Astrocyte (in vitro differentiated cells and primary cell): Measurements from ENCODE around the gene CYP2F1. TPM values are rescaled to one million over a fixed set of nuclear protein-coding genes. Genes with fewer than 3 reads are reported as not detected.
A peak's percentile ranks its signal among the peaks of the same experiment; 100 is the strongest.
"Not testable (repeated sequence)": the region's sequence is repeated elsewhere in the genome, so short reads cannot be mapped to it uniquely, and the experiment has no call there.

ENCODE experiments used
- DNase-seq: peaks from one replicate; pipeline ENCODE4 v3.0.0-alpha.2; 2010; ENCODE audit warnings: low read depth
- FAIRE-seq: peaks from 2 replicates; lab custom pipeline; 2011; peaks lifted over from hg19 to GRCh38; lab: Jason Lieb, UNC
- H2AFZ ChIP-seq: 2 replicates; pipeline ENCODE4 v1.6.0; 2012; ENCODE audit warnings: low read depth, low read length, inconsistent platforms
- H3K27ac ChIP-seq: 2 replicates; pipeline ENCODE4 v1.5.1; 2011; ENCODE audit warnings: low read depth, low read length, inconsistent platforms
- H3K27me3 ChIP-seq: 2 replicates; pipeline ENCODE4 v1.6.0; 2011; ENCODE audit warnings: low read length, inconsistent platforms; ENCODE audit not compliant: insufficient read depth
- H3K36me3 ChIP-seq: 2 replicates; pipeline ENCODE4 v1.5.1; 2011; ENCODE audit warnings: low read length, inconsistent platforms; ENCODE audit not compliant: insufficient read depth
- H3K4me1 ChIP-seq: 2 replicates; pipeline ENCODE4 v1.5.1; 2011; ENCODE audit warnings: low read length, inconsistent platforms; ENCODE audit not compliant: insufficient read depth
- H3K4me2 ChIP-seq: 2 replicates; pipeline ENCODE4 v1.6.0; 2012; ENCODE audit warnings: low read length, inconsistent platforms
- H3K4me3 ChIP-seq: 2 replicates; pipeline ENCODE4 v1.5.1; 2011; ENCODE audit warnings: low read depth, mild to moderate bottlenecking, low read length, inconsistent platforms; ENCODE audit not compliant: insufficient read depth
- H3K79me2 ChIP-seq: 2 replicates; pipeline ENCODE4 v1.6.0; 2012; ENCODE audit warnings: mild to moderate bottlenecking, low read length, inconsistent platforms; ENCODE audit not compliant: insufficient read depth
- H3K9ac ChIP-seq: 2 replicates; pipeline ENCODE4 v1.6.0; 2012; ENCODE audit warnings: mild to moderate bottlenecking, low read length, inconsistent platforms
- H3K9me3 ChIP-seq: 2 replicates; pipeline ENCODE4 v1.5.1; 2012; ENCODE audit warnings: low read depth, mild to moderate bottlenecking, low read length, inconsistent platforms; ENCODE audit not compliant: insufficient read depth
- H4K20me1 ChIP-seq: 2 replicates; pipeline ENCODE4 v1.6.0; 2012; ENCODE audit warnings: low read length, inconsistent platforms; ENCODE audit not compliant: insufficient read depth
- H3K27ac Mint-ChIP-seq: one replicate; pipeline ENCODE4 v1.8.0; 2021; ENCODE audit warnings: mild to moderate bottlenecking, mixed read lengths; ENCODE audit not compliant: unreplicated experiment
- H3K27me3 Mint-ChIP-seq: one replicate; pipeline ENCODE4 v1.8.0; 2021; ENCODE audit warnings: low read depth, mixed read lengths; ENCODE audit not compliant: unreplicated experiment
- H3K36me3 Mint-ChIP-seq: one replicate; pipeline ENCODE4 v1.8.0; 2021; ENCODE audit warnings: low read depth, mixed read lengths; ENCODE audit not compliant: unreplicated experiment
- H3K4me1 Mint-ChIP-seq: one replicate; pipeline ENCODE4 v1.8.0; 2021; ENCODE audit warnings: low read depth, mixed read lengths; ENCODE audit not compliant: unreplicated experiment
- H3K4me3 Mint-ChIP-seq: one replicate; pipeline ENCODE4 v1.8.0; 2021; ENCODE audit warnings: mild to moderate bottlenecking, moderate library complexity, mixed read lengths; ENCODE audit not compliant: unreplicated experiment
- H3K9me3 Mint-ChIP-seq: one replicate; pipeline ENCODE4 v1.8.0; 2021; ENCODE audit warnings: mild to moderate bottlenecking, mixed read lengths; ENCODE audit not compliant: unreplicated experiment
- EZH2 ChIP-seq: IDR thresholded peaks from 2 replicates; pipeline ENCODE4 v1.6.1; 2012; ENCODE audit warnings: mild to moderate bottlenecking, low read length, inconsistent platforms; ENCODE audit not compliant: insufficient read depth
- total RNA-seq: library from RNA; stranded (reverse); gene quantifications from 2 replicates; pipeline ENCODE4 v1.2.1, GENCODE V29; 2021
- TF ChIP-seq, protein P1 (sequence below): IDR thresholded peaks from 2 replicates; pipeline ENCODE4 v1.5.1; 2011; ENCODE audit warnings: low read depth, mild to moderate bottlenecking, inconsistent platforms, low read length, moderate library complexity; ENCODE audit not compliant: insufficient read depth

The CYP2F1 gene
- total RNA-seq, 1 donor from 2014 or later: not detected

DNA sequence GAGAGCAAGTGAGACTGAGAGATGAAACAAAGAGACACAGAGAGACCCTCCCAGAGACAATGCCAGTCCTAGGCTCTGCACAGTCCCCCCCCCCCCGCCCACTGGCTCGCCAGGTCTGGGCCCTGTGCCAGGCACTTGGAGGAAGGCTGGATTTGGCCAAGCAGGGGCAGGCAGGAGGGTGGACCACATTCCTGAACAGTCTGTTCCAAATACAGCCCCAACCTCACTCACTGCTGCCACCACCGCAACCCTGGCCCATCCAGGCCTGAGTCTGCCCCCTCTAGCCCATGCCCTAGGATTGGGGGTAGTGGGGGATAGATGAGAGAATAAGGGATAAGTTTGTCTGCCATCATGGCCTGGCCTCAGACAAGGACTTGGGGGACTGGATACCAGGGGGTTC lies 19.0 kb downstream of the CYP2F1 start:
- FAIRE-seq (no peak), DNase-seq (no peak)
- H3K4me3 Mint-ChIP-seq: no peak overlapping the region
- peaks cover 10% of the 10 kb centered on the region for H3K9me3 Mint-ChIP-seq
- Histone ChIP-seq H3K4me1 (no peaks in the 10 kb centered on the region), H3K4me3 (no peak overlapping the region), H3K79me2 (no peaks in the 10 kb centered on the region), H3K27ac (no peak overlapping the region), H3K27me3 (peaks cover 3% of the 10 kb centered on the region), H4K20me1 (no peaks in the 10 kb centered on the region), H3K9ac (no peak overlapping the region), H3K4me2 (no peak overlapping the region), H3K36me3 (no peaks in the 10 kb centered on the region), H3K9me3 (no peaks in the 10 kb centered on the region), H2AFZ (no peak overlapping the region)
- H3K27ac Mint-ChIP-seq: no peak overlapping the region
- H3K4me1 Mint-ChIP-seq: no peaks in the 10 kb centered on the region
- H3K27me3 Mint-ChIP-seq: peaks cover 67% of the 10 kb centered on the region
- TF ChIP-seq, protein P1, sequence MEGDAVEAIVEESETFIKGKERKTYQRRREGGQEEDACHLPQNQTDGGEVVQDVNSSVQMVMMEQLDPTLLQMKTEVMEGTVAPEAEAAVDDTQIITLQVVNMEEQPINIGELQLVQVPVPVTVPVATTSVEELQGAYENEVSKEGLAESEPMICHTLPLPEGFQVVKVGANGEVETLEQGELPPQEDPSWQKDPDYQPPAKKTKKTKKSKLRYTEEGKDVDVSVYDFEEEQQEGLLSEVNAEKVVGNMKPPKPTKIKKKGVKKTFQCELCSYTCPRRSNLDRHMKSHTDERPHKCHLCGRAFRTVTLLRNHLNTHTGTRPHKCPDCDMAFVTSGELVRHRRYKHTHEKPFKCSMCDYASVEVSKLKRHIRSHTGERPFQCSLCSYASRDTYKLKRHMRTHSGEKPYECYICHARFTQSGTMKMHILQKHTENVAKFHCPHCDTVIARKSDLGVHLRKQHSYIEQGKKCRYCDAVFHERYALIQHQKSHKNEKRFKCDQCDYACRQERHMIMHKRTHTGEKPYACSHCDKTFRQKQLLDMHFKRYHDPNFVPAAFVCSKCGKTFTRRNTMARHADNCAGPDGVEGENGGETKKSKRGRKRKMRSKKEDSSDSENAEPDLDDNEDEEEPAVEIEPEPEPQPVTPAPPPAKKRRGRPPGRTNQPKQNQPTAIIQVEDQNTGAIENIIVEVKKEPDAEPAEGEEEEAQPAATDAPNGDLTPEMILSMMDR: no peak
- TF ChIP-seq EZH2: no peak
- peaks cover 3% of the 10 kb centered on the region for H3K36me3 Mint-ChIP-seq

DNA sequence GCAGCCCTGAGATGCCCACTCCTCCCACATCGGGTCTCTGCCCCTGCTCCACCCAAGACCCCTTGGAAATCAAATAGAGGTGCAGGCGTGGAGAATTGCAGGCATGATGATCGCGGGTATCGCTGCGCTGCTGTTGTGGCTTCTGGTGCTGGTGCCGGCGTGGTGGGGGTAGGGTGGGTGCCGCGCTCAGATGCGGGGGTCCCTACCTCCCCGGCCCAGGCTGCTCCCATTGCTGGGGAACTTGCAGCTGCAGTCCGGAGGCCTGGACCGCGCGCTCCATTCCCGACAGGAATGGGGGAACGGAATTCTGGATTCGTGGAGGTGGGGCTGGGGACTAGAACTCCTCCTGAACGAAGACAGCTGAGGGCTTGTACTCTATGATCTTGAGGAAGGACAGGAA lies 20.4 kb downstream of the CYP2F1 start:
- Histone ChIP-seq H3K36me3 (no peaks in the 10 kb centered on the region), H3K9me3 (no peaks in the 10 kb centered on the region), H3K4me1 (no peaks in the 10 kb centered on the region), H3K4me3 (no peak overlapping the region), H3K27ac (no peak overlapping the region), H2AFZ (no peak overlapping the region), H3K79me2 (no peaks in the 10 kb centered on the region), H4K20me1 (no peaks in the 10 kb centered on the region), H3K4me2 (no peak overlapping the region), H3K27me3 (peaks cover 3% of the 10 kb centered on the region), H3K9ac (no peak overlapping the region)
- Mint-ChIP-seq H3K36me3 (peaks cover 3% of the 10 kb centered on the region), H3K4me3 (no peak overlapping the region), H3K4me1 (no peaks in the 10 kb centered on the region), H3K27ac (no peak overlapping the region), H3K27me3 (peaks cover 61% of the 10 kb centered on the region), H3K9me3 (peaks cover 10% of the 10 kb centered on the region)
- DNase-seq (no peak), FAIRE-seq (no peak)
- TF ChIP-seq, protein P1: no peak

DNA sequence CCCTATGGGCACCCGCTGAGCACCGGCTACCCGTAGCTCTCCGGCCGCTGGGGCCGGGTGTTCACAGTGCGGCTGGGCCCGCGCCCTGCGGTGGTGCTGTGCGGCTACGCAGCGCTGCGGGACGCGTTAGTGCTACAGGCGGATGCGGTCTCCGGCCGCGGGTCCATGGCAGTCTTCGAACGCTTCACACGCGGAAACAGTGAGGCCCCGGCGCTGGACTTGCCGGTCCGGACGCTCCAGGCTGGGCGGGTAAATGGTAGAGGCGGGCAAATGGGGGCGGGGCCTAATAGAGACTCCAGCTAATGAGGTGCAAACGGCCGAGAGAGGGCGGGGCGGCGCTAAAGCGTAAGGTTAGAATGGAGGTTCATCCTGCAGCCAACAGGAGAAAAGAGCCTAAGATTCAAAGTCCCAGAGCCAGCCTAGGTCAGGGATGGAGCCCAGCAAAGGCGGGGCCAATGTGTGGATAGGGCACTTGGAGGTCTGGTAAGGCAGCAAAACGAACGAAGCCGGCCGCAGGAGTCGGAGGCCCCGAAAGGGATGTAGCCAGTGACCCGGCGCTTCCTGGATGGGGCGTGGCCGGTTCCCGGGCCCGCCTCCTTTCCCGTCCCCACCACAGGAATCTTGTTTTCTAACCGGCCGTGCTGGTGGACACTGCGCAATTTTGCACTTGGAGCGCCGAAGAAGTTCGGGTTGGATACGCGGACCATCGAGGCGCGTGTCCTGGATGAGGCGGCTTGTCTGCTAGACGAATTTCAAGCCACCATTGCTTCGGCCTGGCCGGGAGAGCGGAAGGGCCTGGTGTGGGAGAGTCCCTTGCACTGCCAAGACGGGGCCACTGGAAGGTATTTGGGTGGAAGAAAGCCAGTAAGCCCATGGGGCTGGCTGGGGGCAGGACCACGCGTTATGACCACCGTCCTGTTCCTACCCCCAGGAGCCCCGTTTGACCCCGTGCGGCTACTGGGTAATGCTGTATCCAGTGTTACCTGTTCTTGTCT lies 21.5 kb downstream of the CYP2F1 start:
- not testable (repeated sequence) for H3K9me3 Mint-ChIP-seq, H3K27ac ChIP-seq, H3K9me3 ChIP-seq, H3K4me1 ChIP-seq, H3K36me3 ChIP-seq, H3K27ac Mint-ChIP-seq, H3K4me1 Mint-ChIP-seq, H3K9ac ChIP-seq, H4K20me1 ChIP-seq, H3K79me2 ChIP-seq, H3K36me3 Mint-ChIP-seq, H3K27me3 ChIP-seq, FAIRE-seq
- Histone ChIP-seq H2AFZ (peak overlapping the region; percentile 78), H3K4me2 (peak overlapping the region; percentile 76), H3K4me3 (peak overlapping the region; percentile 39)
- Mint-ChIP-seq H3K27me3 (peaks cover 58% of the 10 kb centered on the region), H3K4me3 (peak overlapping the region; percentile 75)
- peak; percentile 12 for DNase-seq
